Measurements from ENCODE around the gene NPEPPS. TPM values are rescaled to one million over a fixed set of nuclear protein-coding genes. Genes with fewer than 3 reads are reported as not detected.
"Not testable (repeated sequence)": the region's sequence is repeated elsewhere in the genome, so short reads cannot be mapped to it uniquely, and the experiment has no call there.

The NPEPPS gene
- total and polyA plus RNA-seq, 2 donors (not counting 1 experiment from before 2014, with no cell fraction given) = 127 to 144 TPM

GRCh38 chr17:47500620-47501019 lies 30.3 kb upstream of the NPEPPS start:
- H4K20me1 ChIP-seq (ENCODE audit: control insufficient read depth, extremely low read depth, insufficient read depth, low read length); H3K79me2 ChIP-seq (ENCODE audit: control insufficient read depth, insufficient read depth, low read length); H3K27ac ChIP-seq (ENCODE audit: insufficient read depth, low read length); H3K4me3 ChIP-seq (replicated peaks in 1 of 4; ENCODE audit: control extremely low read depth in 1 of 4, insufficient read depth in 1 of 4, low read depth in 3 of 4, low read length in 4 of 4); H3K27me3 ChIP-seq (ENCODE audit: control insufficient read depth, insufficient read depth, low read length); H3K9me3 ChIP-seq (ENCODE audit: control insufficient read depth, insufficient read depth, low read depth, low read length); H3K4me2 ChIP-seq (ENCODE audit: extremely low read depth, insufficient read depth, low read length); H2AFZ ChIP-seq (ENCODE audit: low read length); H3K36me3 ChIP-seq (ENCODE audit: control insufficient read depth, insufficient read depth, low read length); H3K9ac ChIP-seq (ENCODE audit: insufficient read depth, low read length): not testable (repeated sequence)
- peaks cover 10% of the 10 kb centered on the region for H3K4me1 ChIP-seq (ENCODE audit: control insufficient read depth, extremely low read depth, insufficient read depth, low read length)
- peak; percentile 22 to 53 for DNase-seq (ENCODE audit: low read depth in 2 of 2)
- peak in 1 of 2 donors; percentile 45 for TF ChIP-seq CTCF (conservative IDR thresholded peaks at IDR 0.05 in 1 of 2, IDR thresholded peaks at IDR 0.05 in 1 of 2; ENCODE audit: low read depth in 1 of 2, low read length in 2 of 2)

DNA sequence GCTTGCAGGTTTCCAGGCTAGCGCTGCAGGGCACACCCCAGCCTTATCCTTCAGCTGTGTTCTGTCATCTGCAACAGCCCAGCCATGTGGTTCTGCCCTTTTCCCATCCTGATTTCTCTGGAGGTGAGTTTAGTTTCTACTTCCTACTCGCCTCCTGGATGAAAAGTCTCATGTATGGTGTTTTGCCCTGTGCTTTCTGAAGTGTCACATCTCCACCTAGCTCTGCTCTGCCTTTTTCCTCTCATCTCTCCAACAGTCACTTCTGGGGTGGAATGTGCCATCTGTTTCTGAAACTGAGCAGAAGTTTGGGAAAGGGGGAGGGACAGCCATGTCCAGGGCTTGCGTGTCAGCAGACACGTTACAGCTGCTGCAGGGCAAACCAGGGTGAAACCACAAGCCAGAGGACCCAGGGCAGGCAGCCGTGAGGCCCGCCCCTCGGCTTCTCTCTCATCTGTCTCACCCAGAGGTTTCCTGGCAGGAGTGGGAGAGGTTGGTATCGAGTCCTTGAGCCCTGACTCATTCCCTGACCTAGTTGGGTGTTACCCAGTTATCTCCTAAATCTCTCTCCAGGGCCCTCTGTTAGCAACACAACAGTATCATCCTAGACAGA lies 28.7 kb upstream of the NPEPPS start:
- not testable (repeated sequence) for H2AFZ ChIP-seq (ENCODE audit: low read length); H3K79me2 ChIP-seq (ENCODE audit: control insufficient read depth, insufficient read depth, low read length); H3K9me3 ChIP-seq (ENCODE audit: control insufficient read depth, insufficient read depth, low read depth, low read length); H3K36me3 ChIP-seq (ENCODE audit: control insufficient read depth, insufficient read depth, low read length); H4K20me1 ChIP-seq (ENCODE audit: control insufficient read depth, extremely low read depth, insufficient read depth, low read length); H3K27me3 ChIP-seq (ENCODE audit: control insufficient read depth, insufficient read depth, low read length); H3K9ac ChIP-seq (ENCODE audit: insufficient read depth, low read length)
- Histone ChIP-seq H3K4me1 (ENCODE audit: control insufficient read depth, extremely low read depth, insufficient read depth, low read length) (peaks cover 10% of the 10 kb centered on the region), H3K4me3 (replicated peaks in 1 of 4; ENCODE audit: control extremely low read depth in 1 of 4, insufficient read depth in 1 of 4, low read depth in 3 of 4, low read length in 4 of 4) (peak overlapping the region in 1 of 4 experiments; percentile 38), H3K4me2 (ENCODE audit: extremely low read depth, insufficient read depth, low read length) (peak overlapping the region; percentile 40), H3K27ac (ENCODE audit: insufficient read depth, low read length) (peak overlapping the region; percentile 71)
- peak; percentile 61 to 73 for DNase-seq (ENCODE audit: low read depth in 2 of 2)

- Histone ChIP-seq H3K27ac (ENCODE audit: insufficient read depth, low read length) (peak overlapping the region; percentile 71), H3K4me1 (ENCODE audit: control insufficient read depth, extremely low read depth, insufficient read depth, low read length) (peaks cover 10% of the 10 kb centered on the region), H3K4me2 (ENCODE audit: extremely low read depth, insufficient read depth, low read length) (peak overlapping the region; percentile 62)
- H3K9me3 ChIP-seq (ENCODE audit: control insufficient read depth, insufficient read depth, low read depth, low read length); H3K36me3 ChIP-seq (ENCODE audit: control insufficient read depth, insufficient read depth, low read length); H4K20me1 ChIP-seq (ENCODE audit: control insufficient read depth, extremely low read depth, insufficient read depth, low read length); H3K9ac ChIP-seq (ENCODE audit: insufficient read depth, low read length); H3K27me3 ChIP-seq (ENCODE audit: control insufficient read depth, insufficient read depth, low read length); H3K79me2 ChIP-seq (ENCODE audit: control insufficient read depth, insufficient read depth, low read length); H3K4me3 ChIP-seq (replicated peaks in 1 of 4; ENCODE audit: control extremely low read depth in 1 of 4, insufficient read depth in 1 of 4, low read depth in 3 of 4, low read length in 4 of 4); H2AFZ ChIP-seq (ENCODE audit: low read length): not testable (repeated sequence)
- peak; percentile 39 to 69 for DNase-seq (ENCODE audit: low read depth in 2 of 2)
Measured at GRCh38 chr17:47502776-47503455, 28.0 kb upstream of the NPEPPS start.

DNA sequence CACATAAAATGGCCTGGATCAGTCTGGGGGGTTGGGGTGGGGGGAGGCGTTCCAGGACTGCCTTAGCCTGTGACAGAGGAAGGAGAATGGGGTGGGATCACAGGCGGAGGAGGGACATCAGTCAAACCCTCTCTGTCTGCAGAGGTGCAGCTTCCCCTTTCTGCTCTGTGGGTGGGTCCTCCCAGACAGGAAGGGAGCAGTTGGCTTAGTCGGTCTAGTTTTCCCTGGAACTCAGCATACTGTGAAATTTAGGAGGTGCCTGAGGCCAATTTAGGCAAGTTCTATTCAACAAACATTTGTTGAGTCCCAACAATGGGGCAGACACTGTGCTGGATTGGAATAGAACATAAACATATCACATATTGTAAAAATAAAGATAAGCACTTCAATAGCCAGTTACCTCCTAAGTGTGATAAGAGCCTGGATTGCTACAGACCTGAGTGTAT lies 19.2 kb upstream of the NPEPPS start:
- H3K36me3 ChIP-seq (ENCODE audit: control insufficient read depth, insufficient read depth, low read length); H4K20me1 ChIP-seq (ENCODE audit: control insufficient read depth, extremely low read depth, insufficient read depth, low read length); H3K27me3 ChIP-seq (ENCODE audit: control insufficient read depth, insufficient read depth, low read length); H2AFZ ChIP-seq (ENCODE audit: low read length); H3K4me3 ChIP-seq (replicated peaks in 1 of 4; ENCODE audit: control extremely low read depth in 1 of 4, insufficient read depth in 1 of 4, low read depth in 3 of 4, low read length in 4 of 4); H3K9ac ChIP-seq (ENCODE audit: insufficient read depth, low read length); H3K79me2 ChIP-seq (ENCODE audit: control insufficient read depth, insufficient read depth, low read length); H3K27ac ChIP-seq (ENCODE audit: insufficient read depth, low read length); H3K4me1 ChIP-seq (ENCODE audit: control insufficient read depth, extremely low read depth, insufficient read depth, low read length); H3K9me3 ChIP-seq (ENCODE audit: control insufficient read depth, insufficient read depth, low read depth, low read length); H3K4me2 ChIP-seq (ENCODE audit: extremely low read depth, insufficient read depth, low read length): not testable (repeated sequence)
- DNase-seq (ENCODE audit: low read depth in 2 of 2) = peak in 1 of 2 donors; percentile 3

DNA sequence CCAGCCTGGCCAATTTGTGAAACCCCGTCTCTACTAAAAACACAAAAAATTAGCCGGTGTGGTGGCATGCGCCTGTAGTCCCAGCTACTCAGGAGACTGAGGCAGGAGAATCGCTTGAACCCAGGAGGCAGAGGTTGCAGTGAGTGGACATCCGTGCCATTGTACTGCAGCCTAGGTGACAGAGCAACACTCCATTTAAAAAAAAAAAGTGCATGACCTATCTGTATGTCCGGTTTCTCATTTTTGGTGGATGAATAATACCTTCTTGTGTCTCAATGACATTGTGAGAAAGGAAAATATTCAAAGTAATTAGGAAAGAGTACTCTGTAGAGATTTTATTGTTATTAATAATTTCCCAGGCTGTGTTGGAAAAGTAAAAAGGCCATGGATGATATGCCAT lies 17.6 kb upstream of the NPEPPS start:
- not testable (repeated sequence) for H3K79me2 ChIP-seq (ENCODE audit: control insufficient read depth, insufficient read depth, low read length); H3K27ac ChIP-seq (ENCODE audit: insufficient read depth, low read length); H3K4me1 ChIP-seq (ENCODE audit: control insufficient read depth, extremely low read depth, insufficient read depth, low read length); H2AFZ ChIP-seq (ENCODE audit: low read length); H3K9ac ChIP-seq (ENCODE audit: insufficient read depth, low read length); H3K27me3 ChIP-seq (ENCODE audit: control insufficient read depth, insufficient read depth, low read length); H3K9me3 ChIP-seq (ENCODE audit: control insufficient read depth, insufficient read depth, low read depth, low read length); H3K4me3 ChIP-seq (replicated peaks in 1 of 4; ENCODE audit: control extremely low read depth in 1 of 4, insufficient read depth in 1 of 4, low read depth in 3 of 4, low read length in 4 of 4); H3K36me3 ChIP-seq (ENCODE audit: control insufficient read depth, insufficient read depth, low read length); H4K20me1 ChIP-seq (ENCODE audit: control insufficient read depth, extremely low read depth, insufficient read depth, low read length); H3K4me2 ChIP-seq (ENCODE audit: extremely low read depth, insufficient read depth, low read length)
- peak in 1 of 2 donors; percentile 3 for DNase-seq (ENCODE audit: low read depth in 2 of 2)

DNA sequence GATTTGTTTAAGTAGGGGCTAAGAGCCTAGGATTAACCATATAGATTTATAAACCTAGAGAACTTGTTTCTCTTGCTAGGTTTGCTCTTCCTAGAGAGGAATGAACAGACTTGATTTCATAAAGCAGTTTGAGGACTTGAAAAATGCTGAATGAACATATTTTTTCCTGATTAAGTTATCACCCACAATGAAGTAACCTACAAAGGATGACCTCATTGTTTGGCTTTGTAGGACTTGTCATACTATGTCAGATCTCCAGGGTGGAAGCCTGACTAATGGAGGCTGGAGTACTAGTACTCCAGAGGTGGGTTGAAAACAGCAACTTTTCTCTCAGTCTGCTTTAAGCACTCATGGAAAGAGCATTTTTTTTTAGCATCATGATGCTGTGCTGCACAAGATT lies 12.0 kb upstream of the NPEPPS start:
- H3K4me3 ChIP-seq (replicated peaks in 1 of 4; ENCODE audit: control extremely low read depth in 1 of 4, insufficient read depth in 1 of 4, low read depth in 3 of 4, low read length in 4 of 4); H3K27ac ChIP-seq (ENCODE audit: insufficient read depth, low read length); H3K4me1 ChIP-seq (ENCODE audit: control insufficient read depth, extremely low read depth, insufficient read depth, low read length); H3K36me3 ChIP-seq (ENCODE audit: control insufficient read depth, insufficient read depth, low read length); H3K27me3 ChIP-seq (ENCODE audit: control insufficient read depth, insufficient read depth, low read length); H2AFZ ChIP-seq (ENCODE audit: low read length); H4K20me1 ChIP-seq (ENCODE audit: control insufficient read depth, extremely low read depth, insufficient read depth, low read length); H3K79me2 ChIP-seq (ENCODE audit: control insufficient read depth, insufficient read depth, low read length); H3K9me3 ChIP-seq (ENCODE audit: control insufficient read depth, insufficient read depth, low read depth, low read length); H3K4me2 ChIP-seq (ENCODE audit: extremely low read depth, insufficient read depth, low read length); H3K9ac ChIP-seq (ENCODE audit: insufficient read depth, low read length): not testable (repeated sequence)
- DNase-seq (ENCODE audit: low read depth in 2 of 2) = peak; percentile 32 to 38

Measured in fibroblast of lung (primary cell).